Islet of Langerhans (tissue), 1 donor: Measurements from ENCODE around the gene EPHA8.

Experiments used
- FAIRE-seq: peaks from one replicate; lab custom pipeline; 2011; peaks lifted over from hg19 to GRCh38; lab: Jason Lieb, UNC

Gene EPHA8

GRCh38 chr1:22625262-22625925 lies 62.1 kb downstream of the EPHA8 start:
- FAIRE-seq, result no peak

DNA sequence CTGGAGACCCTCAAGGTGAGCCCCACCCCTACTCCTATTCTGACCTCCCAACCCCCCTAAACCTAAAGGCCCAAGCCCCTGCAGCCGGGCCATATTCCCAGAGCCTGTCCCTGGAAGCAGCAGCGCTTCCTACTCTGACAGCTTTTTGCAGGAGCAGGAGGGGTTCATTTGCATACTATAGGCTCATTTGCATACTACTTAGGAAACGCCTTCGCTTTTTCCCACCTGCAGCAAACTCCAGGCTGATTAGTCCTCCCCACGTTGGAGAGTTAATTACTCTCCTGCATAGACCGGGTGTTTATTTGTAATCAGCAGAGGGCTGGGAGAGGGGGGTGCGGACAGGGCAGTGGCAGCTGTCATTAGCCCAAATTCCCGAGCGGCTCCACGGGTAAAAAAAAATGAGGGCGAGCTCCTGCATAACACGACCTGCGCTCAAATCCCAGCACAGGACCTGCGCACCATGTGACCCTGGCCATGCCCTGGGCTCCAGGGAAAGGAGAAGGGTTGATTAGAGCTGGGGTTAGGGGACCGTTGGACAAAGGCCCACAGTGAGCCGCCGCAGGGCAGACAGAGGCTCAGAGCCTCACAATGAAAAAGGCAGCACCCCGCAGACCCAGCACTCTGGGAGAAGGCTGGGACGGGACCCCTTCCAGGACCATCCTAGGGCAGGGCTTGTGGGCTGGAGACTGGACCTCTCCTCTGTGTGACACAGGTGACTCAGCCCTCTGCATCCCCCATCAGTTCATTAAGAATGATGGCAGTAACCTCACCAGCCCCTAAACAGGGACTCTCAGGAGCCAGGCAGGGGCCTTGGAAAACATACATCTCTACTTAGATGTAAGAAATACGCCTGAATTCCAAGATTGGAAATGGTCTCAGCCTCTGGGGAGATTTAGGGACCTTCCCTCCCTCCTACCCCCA lies 63.2 kb downstream of the EPHA8 start:
- no peak for FAIRE-seq

- FAIRE-seq, result no peak
Observed at GRCh38 chr1:22627331-22627730, 64.0 kb downstream of the EPHA8 start.

DNA sequence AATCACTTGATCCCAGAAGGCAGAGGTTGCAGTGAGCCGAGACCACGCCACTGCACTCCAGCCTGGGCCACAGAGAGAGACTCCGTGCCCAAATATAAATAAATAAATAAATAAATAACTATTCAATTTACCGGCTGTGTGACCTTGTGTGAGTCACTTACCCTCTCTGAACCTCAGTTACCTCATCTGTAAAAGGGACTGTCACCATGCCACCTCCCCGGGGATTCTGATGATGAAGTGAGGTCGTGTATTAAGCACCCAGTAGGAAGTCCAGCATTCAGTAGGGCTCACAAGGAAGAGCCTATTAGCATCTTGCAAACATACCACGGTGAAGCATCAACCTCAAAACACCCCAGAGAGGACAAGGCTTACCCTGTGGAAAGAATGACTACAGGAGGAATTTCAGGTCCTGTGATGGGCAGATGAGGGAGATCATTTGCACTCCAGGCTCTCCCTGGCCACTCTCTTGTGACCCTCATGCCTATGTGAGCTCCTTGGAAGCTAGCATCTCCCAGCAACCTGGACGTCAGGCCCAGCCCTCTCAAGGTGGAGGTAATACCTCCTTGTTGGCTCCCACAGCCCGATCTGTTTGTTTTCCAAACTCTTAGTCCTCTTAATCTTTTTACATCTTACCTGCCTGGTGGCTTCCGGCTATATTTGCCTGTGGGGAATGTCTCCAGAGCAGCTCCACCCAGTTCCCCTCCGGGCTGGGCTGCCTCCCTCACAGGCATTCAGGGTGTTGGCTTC lies 65.6 kb downstream of the EPHA8 start:
- FAIRE-seq, result no peak

DNA sequence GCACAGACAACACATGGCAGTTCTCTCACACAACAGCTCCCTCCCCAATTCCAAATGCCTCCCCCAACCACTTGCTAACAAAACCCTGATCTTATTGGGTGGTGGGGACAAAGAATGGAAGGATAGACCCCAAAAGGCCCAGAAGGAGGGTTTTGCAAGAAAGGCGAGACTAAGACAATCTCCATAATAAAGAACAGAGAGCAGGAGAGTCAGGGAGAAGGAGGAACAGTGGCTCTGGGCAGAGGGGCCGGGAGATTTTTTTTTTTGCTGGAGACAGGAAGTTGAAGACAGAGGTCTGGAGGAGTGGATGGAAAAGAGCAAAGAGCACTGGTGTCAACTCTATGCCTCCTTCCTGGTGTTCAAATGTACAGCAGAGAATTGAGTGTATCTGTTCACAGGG lies 66.6 kb downstream of the EPHA8 start:
- FAIRE-seq, result no peak

DNA sequence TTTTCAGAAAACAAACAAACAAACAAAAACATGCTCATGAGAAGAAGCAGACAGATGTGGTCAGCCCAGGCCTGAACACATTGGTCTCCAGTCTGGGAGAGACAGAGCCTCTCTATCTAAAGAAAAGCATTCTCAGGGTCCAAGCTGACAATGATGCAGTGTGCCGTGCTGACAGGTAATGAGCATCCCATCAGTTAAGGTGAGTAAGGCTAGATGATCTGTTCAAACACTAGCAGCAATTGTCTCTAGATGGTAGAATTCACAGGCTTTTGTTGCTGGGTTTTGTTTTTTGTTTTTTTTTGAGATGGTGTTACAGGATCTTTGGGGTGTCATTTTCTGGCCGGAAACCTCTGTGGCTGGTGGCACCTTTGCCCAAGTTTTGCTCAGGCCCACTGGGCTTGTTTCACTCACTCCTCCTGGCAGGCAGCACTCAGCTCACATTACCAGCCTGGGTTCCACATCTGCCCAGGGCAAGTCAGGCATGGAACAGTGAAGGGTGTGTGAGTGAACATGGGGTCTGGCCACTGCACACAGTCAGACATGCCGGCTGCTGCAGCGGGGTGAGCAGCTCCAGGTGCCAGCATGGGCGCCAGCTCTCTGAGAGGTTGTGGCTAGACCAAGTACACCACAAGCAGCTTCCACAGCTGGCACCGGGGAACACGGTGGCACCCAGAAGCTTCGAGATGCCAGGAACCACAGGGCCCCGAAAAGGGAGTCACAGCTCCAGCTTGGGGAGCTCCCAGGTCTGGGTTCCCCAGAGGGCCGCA lies 70.6 kb downstream of the EPHA8 start:
- FAIRE-seq, result no peak

DNA sequence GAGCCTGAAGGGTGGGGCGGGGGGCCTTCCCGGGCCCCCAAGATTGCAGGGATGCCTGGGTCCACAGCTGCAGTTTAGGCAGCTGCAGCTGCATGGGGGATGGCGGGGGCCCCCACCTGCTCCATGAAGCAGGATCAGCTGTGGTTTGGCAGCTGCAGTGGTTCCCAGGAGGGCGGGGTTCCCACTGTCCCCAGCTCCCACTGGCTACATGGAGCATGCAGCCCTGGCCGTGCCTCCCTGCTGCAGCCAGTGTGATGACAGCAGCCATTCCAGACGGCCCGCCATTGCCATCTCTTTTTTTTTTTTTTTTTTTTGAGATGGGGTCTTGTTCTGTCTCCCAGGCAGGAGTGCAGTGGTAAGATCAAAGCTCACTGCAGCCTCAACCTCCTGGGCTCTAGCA lies 72.1 kb downstream of the EPHA8 start:
- FAIRE-seq, result no peak

DNA sequence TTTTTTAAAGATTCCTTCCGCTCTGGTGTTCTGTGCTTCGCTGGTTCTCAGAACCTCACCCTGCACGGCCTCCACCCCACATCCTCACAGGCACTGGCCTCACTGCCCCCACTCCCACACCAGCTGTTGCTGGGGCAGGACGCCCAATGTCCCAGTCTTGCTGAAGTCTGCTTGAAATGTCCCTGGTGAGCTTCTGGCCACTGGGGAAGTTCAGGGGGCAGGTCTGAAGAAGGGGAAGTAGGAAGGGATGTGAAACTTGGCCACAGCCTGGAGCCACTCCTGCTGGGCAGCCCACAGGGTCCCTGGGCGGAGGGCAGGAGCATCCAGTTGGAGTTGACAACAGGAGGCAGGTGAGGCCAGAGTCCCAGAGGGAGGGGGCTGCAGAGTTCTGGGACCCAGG lies 73.1 kb downstream of the EPHA8 start, which contains the start of gene C1QA:
Gene C1QA, plus strand, starts transcription at position 276 of the 400 bp plus-strand sequence. CDS start 989 bp downstream, outside the sequence.
- no peak for FAIRE-seq

- FAIRE-seq, result no peak
Observed at GRCh38 chr1:22636927-22637326, 73.6 kb downstream of the EPHA8 start.

DNA sequence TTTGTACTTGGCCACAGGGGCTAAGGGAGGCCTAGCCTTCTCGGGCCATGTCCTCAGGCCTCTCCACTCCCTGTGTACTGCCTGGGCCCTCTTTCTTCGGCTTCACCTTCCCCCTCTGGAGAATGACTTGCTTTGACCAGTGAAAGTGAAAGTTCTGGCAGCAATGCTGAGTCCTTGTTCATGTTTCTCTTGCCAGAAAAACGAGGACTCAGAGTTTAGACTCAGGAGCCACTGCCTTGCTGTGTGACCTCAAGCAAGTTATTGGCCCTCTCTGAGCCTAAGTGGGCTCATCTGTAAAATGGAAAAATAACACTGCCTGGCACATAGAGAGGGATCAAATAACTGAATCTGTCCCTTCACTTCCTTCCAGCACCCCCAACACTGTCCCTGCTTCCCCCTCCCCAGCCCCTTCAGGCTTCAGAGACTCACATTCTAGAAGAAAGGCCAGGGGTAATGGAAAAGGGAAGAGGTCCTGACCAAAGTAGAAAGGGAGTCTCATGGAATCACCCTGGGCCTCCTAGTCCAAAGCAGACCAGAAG lies 74.7 kb downstream of the EPHA8 start:
- FAIRE-seq, result no peak

DNA sequence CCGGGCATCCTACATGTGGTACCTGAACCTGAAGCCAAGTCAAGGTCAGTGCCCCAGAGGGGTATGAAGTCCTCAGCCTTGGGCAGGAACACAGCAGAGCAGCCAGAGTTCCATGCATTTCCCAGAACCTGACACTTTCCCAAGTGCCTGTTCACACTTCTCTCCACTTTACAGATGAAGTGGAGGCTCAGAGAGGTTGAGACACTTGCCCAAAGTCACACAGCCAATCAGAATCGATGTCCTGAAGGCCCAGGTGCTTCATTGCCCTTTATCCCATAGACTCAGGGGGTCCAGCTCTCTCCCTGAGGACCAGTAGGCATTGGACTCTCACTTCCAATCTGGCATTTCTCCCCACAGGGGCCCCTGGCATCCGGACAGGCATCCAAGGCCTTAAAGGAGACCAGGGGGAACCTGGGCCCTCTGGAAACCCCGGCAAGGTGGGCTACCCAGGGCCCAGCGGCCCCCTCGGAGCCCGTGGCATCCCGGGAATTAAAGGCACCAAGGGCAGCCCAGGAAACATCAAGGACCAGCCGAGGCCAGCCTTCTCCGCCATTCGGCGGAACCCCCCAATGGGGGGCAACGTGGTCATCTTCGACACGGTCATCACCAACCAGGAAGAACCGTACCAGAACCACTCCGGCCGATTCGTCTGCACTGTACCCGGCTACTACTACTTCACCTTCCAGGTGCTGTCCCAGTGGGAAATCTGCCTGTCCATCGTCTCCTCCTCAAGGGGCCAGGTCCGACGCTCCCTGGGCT lies 75.4 kb downstream of the EPHA8 start:
- no peak for FAIRE-seq

GRCh38 chr1:22639286-22639685 lies 76.0 kb downstream of the EPHA8 start:
- FAIRE-seq, result no peak

DNA sequence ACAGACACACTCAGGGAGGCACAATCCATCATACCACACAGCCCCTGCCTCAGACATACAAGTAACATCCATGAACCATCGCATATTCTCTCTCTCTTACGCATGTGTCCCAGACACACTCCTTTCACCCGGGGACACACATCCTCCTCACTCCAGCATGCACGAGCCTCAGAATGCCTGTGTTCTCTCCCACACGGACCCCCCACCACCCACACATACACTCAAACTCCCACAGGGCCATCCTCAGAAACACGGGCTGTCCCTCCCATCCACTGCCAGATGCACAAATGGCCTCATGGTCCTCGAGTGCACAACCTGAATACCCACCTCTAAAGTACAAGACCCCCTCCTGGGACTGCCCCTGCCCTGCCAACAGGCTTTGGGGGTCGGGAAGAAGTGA lies 78.0 kb downstream of the EPHA8 start:
- no peak for FAIRE-seq

- FAIRE-seq, result no peak
Observed at GRCh38 chr1:22641906-22642636, 78.8 kb downstream of the EPHA8 start.

GRCh38 chr1:22643381-22643780 lies 80.1 kb downstream of the EPHA8 start, which contains the start of gene C1QC:
C1QC (plus strand) TSS chr1:22643633; CDS start chr1:22644024, 391 bp downstream.
- no peak for FAIRE-seq

- FAIRE-seq, result no peak
Observed at GRCh38 chr1:22643928-22644327, 80.6 kb downstream of the EPHA8 start.

DNA sequence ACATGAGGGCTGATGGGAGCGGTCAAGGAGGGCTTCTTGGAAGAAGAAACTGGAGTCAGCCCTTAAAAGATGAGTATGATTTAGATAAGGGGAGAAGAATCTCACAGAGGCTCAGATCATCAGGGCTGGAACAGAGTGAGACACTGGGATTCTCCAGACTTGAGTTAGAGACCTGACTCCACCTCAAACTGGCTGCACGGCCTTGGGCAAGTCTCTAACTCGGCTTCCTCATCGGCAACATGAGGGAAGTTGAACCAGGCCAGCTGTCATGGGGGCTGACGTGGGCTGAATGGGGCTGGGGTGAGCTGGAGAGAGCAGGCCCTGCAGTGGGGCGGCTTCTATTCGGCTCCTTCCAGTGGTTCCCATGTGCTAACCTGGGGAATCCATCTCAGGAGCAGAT lies 82.6 kb downstream of the EPHA8 start:
- no peak for FAIRE-seq

DNA sequence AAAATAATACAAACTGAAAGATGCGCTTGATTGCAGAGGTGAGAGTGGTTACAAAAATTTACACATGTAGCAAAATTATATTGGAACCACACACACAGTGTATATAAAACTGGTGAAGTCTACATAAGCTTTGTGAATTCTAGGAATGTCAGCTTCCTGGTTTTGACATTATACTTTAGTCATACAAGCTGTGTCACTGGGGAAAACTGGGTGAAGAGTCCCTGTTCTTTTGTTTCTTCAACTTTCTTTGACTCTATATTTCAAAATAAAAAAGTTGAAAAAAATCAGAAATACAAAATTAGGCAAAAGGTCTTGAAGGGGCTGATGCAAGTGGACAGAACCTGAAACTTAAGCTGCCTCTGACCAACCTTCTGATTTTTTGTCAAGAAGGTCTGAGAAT lies 83.1 kb downstream of the EPHA8 start:
- no peak for FAIRE-seq

GRCh38 chr1:22650089-22650693 lies 86.9 kb downstream of the EPHA8 start:
- no peak for FAIRE-seq
